Stomach (tissue), 4 donors: ENCODE results near the gene CDC14B.

Experiments
- CTCF ChIP-seq, 7 experiments: fragments of 450-650 bp in 4 of 7; fragments of 200-600 bp in 3 of 7; sonication (generic) in 3 of 7; IDR thresholded peaks; one replicate each; pipeline ENCODE4 v1.5.1; 2016 to 2019; ENCODE audit warnings: antibody characterized with exemption in 7 of 7, control low read depth in 2 of 7, mild to moderate bottlenecking in 1 of 7
- POLR2A ChIP-seq, 4 donors: fragments of 450-650 bp; IDR thresholded peaks; one replicate each; pipeline ENCODE4 v1.6.1; 2016; ENCODE audit warnings: antibody characterized with exemption in 4 of 4, control low read depth in 2 of 4, mild to moderate bottlenecking in 1 of 4, moderate library complexity in 1 of 4
- POLR2AphosphoS5 ChIP-seq, 3 donors: sonication (generic); formaldehyde crosslinking; IDR thresholded peaks; one replicate each; pipeline ENCODE4 v1.6.1; 2016; ENCODE audit warnings: antibody characterized with exemption in 3 of 3

- no peak for TF ChIP-seq CTCF (IDR thresholded peaks at IDR 0.05)
- no peak for TF ChIP-seq POLR2AphosphoS5 (IDR thresholded peaks at IDR 0.05)
- no peak for TF ChIP-seq POLR2A (IDR thresholded peaks at IDR 0.05)
These were observed 104.9 kb downstream of the CDC14B start for GRCh38 chr9:96514800-96515158.
